ENCODE measurements around the gene GPR180. TPM values are rescaled to one million over a fixed set of nuclear protein-coding genes. Genes with fewer than 3 reads are reported as not detected.
"Not testable (repeated sequence)": the region's sequence is repeated elsewhere in the genome, so short reads cannot be mapped to it uniquely, and the experiment has no call there.

The GPR180 gene
- total RNA-seq, 1 experiment from 2014 or later = 3.7 TPM

- DNase-seq (ENCODE audit: low spot score) = no peak
Observed at GRCh38 chr13:94596575-94596971, 5.1 kb upstream of the GPR180 start.

- no peak for DNase-seq (ENCODE audit: low spot score)
Observed at GRCh38 chr13:94598281-94598680, 3.4 kb upstream of the GPR180 start.

- DNase-seq (ENCODE audit: low spot score) = no peak
Observed at GRCh38 chr13:94599877-94600276, 1.8 kb upstream of the GPR180 start.

- DNase-seq (ENCODE audit: low spot score) = no peak
Observed at GRCh38 chr13:94602467-94602866, 810 bp downstream of the GPR180 start.

- no peak for DNase-seq (ENCODE audit: low spot score)
Observed at GRCh38 chr13:94607056-94607455, 5.4 kb downstream of the GPR180 start.

GRCh38 chr13:94607939-94608338 lies 6.3 kb downstream of the GPR180 start:
- no peak for DNase-seq (ENCODE audit: low spot score)

GRCh38 chr13:94608586-94608985 lies 6.9 kb downstream of the GPR180 start:
- DNase-seq (ENCODE audit: low spot score) = no peak

- DNase-seq (ENCODE audit: low spot score) = no peak
Observed at GRCh38 chr13:94609196-94609595, 7.5 kb downstream of the GPR180 start.

GRCh38 chr13:94610475-94610874 lies 8.8 kb downstream of the GPR180 start:
- no peak for DNase-seq (ENCODE audit: low spot score)

- DNase-seq (ENCODE audit: low spot score) = no peak
Observed at GRCh38 chr13:94612050-94612449, 10.4 kb downstream of the GPR180 start.

GRCh38 chr13:94613051-94613450 lies 11.4 kb downstream of the GPR180 start:
- DNase-seq (ENCODE audit: low spot score) = no peak

GRCh38 chr13:94617389-94618000 lies 15.8 kb downstream of the GPR180 start:
- no peak for DNase-seq (ENCODE audit: low spot score)

- peak; percentile 22 for DNase-seq (ENCODE audit: low spot score)
Observed at GRCh38 chr13:94620286-94620896, 18.7 kb downstream of the GPR180 start.

GRCh38 chr13:94622344-94622743 lies 20.7 kb downstream of the GPR180 start:
- DNase-seq (ENCODE audit: low spot score) = no peak

- no peak for DNase-seq (ENCODE audit: low spot score)
Observed at GRCh38 chr13:94623316-94623715, 21.7 kb downstream of the GPR180 start.

- no peak for DNase-seq (ENCODE audit: low spot score)
Observed at GRCh38 chr13:94630858-94631257, 29.2 kb downstream of the GPR180 start.

GRCh38 chr13:94632226-94632980 lies 30.7 kb downstream of the GPR180 start:
- no peak for DNase-seq (ENCODE audit: low spot score)

GRCh38 chr13:94636096-94636495 lies 34.4 kb downstream of the GPR180 start:
- not testable (repeated sequence) for DNase-seq (ENCODE audit: low spot score)

GRCh38 chr13:94636942-94637578 lies 35.4 kb downstream of the GPR180 start:
- no peak for DNase-seq (ENCODE audit: low spot score)

- not testable (repeated sequence) for DNase-seq (ENCODE audit: low spot score)
Observed at GRCh38 chr13:94637677-94638076, 36.0 kb downstream of the GPR180 start.

- DNase-seq (ENCODE audit: low spot score) = no peak
Observed at GRCh38 chr13:94640721-94641120, 39.1 kb downstream of the GPR180 start.

- DNase-seq (ENCODE audit: low spot score) = peak; percentile 18
Observed at GRCh38 chr13:94641409-94641941, 39.8 kb downstream of the GPR180 start.

Measured in H4 (cell line).